Erythroblast (primary cell): ENCODE data around the gene CDH24.

Source experiments
- DNase-seq, 2 experiments: peaks; one replicate each; lab custom pipeline; 2025; lab: John Stamatoyannopoulos, UW
- GATA1 ChIP-seq: IDR thresholded peaks from 2 replicates; pipeline ENCODE4 v1.6.1; 2011; ENCODE audit warnings: low read depth, mild to moderate bottlenecking, control low read depth, low read length, moderate library complexity
- POLR2A ChIP-seq: IDR thresholded peaks from 2 replicates; pipeline ENCODE4 v1.6.1; 2011; ENCODE audit warnings: mild to moderate bottlenecking, low read length

Gene CDH24

GRCh38 chr14:23077962-23078361 lies 20.6 kb upstream of the CDH24 start:
- no peak for DNase-seq
- TF ChIP-seq POLR2A (no peak), GATA1 (no peak)

- TF ChIP-seq GATA1: no peak
- no peak for TF ChIP-seq POLR2A
- no peak for DNase-seq
These were observed 19.6 kb upstream of the CDH24 start for GRCh38 chr14:23076785-23077408.

- no peak for DNase-seq
- TF ChIP-seq POLR2A (no peak), GATA1 (no peak)
These were observed 17.6 kb upstream of the CDH24 start for GRCh38 chr14:23074906-23075305.

GRCh38 chr14:23071921-23072539 lies 14.7 kb upstream of the CDH24 start:
- DNase-seq: no peak
- TF ChIP-seq GATA1: no peak
- no peak for TF ChIP-seq POLR2A

- TF ChIP-seq POLR2A (peak; percentile 72), GATA1 (no peak)
- DNase-seq: no peak
These were observed 14.1 kb upstream of the CDH24 start for GRCh38 chr14:23071244-23071920.

GRCh38 chr14:23070262-23071129 lies 13.2 kb upstream of the CDH24 start:
- DNase-seq: no peak
- no peak for TF ChIP-seq GATA1
- TF ChIP-seq POLR2A: no peak

- no peak for DNase-seq
- TF ChIP-seq GATA1: no peak
- TF ChIP-seq POLR2A: no peak
These were observed 12.1 kb upstream of the CDH24 start for GRCh38 chr14:23069413-23069806.

- DNase-seq: no peak
- TF ChIP-seq POLR2A (no peak), GATA1 (no peak)
These were observed 11.6 kb upstream of the CDH24 start for GRCh38 chr14:23068789-23069412.

- DNase-seq: no peak
- TF ChIP-seq POLR2A (no peak), GATA1 (no peak)
These were observed 10.8 kb upstream of the CDH24 start for GRCh38 chr14:23067847-23068788.

- DNase-seq: no peak
- no peak for TF ChIP-seq GATA1
- TF ChIP-seq POLR2A: no peak
These were observed 9.8 kb upstream of the CDH24 start for GRCh38 chr14:23066855-23067744.

- no peak for TF ChIP-seq POLR2A
- no peak for DNase-seq
These were observed 9.0 kb upstream of the CDH24 start for GRCh38 chr14:23066368-23066767.

GRCh38 chr14:23063601-23064000 lies 6.3 kb upstream of the CDH24 start:
- no peak for DNase-seq
- TF ChIP-seq GATA1: no peak
- TF ChIP-seq POLR2A: no peak
